ENCODE measurements around the gene COL4A4. TPM values are rescaled to one million over a fixed set of nuclear protein-coding genes. Genes with fewer than 3 reads are reported as not detected.
"Not testable (repeated sequence)": the region's sequence is repeated elsewhere in the genome, so short reads cannot be mapped to it uniquely, and the experiment has no call there.

The COL4A4 gene
- total RNA-seq, 2 experiments from 2014 or later, result 0.06 to 0.15 TPM

DNA sequence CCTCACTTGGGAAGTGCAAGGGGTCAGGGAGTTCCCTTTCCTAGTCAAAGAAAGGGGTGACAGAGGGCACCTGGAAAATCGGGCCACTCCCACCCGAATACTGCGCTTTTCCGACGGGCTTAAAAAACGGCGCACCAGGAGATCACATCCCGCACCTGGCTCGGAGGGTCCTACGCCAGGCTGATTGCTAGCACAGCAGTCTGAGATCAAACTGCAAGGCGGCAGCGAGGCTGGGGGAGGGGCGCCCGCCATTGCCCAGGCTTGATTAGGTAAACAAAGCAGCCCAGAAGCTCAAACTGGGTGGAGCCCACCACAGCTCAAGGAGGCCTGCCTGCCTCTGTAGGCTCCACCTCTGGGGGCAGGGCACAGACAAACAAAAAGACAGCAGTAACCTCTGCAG is 98.9 kb downstream of the COL4A4 start:
- H3K36me3 Mint-ChIP-seq (ENCODE audit: low read depth); CTCF ChIA-PET; H3K4me3 Mint-ChIP-seq; H3K4me1 Mint-ChIP-seq; H3K27ac Mint-ChIP-seq; H3K27me3 Mint-ChIP-seq; H3K9me3 Mint-ChIP-seq; POLR2A ChIA-PET; DNase-seq: not testable (repeated sequence)

DNA sequence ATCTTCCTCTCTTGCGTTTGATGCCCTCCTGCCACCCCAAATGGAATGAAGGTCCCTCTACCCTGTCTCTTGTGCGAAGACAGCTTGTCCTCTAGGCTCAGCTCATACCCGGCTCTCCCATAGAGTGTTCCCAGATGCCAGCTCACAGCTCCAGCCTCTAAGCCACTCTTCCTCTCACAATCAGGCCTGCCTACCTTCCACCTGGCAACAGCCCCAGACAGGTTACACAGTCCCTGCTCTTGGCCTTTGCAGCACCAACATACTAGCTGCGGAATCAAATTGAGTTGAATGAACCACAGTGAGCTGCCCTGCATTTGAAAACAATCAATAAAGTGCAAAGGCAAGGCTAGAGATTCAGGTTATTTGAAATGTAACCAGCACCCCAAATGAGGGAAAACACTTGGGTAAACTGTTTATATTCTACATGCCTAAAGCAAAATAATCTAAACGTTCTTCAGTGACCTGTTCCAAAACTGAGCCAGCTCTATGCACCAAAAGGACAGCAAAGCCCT is 105.1 kb downstream of the COL4A4 start:
- no peaks in the 10 kb centered on the region for H3K9me3 Mint-ChIP-seq

DNA sequence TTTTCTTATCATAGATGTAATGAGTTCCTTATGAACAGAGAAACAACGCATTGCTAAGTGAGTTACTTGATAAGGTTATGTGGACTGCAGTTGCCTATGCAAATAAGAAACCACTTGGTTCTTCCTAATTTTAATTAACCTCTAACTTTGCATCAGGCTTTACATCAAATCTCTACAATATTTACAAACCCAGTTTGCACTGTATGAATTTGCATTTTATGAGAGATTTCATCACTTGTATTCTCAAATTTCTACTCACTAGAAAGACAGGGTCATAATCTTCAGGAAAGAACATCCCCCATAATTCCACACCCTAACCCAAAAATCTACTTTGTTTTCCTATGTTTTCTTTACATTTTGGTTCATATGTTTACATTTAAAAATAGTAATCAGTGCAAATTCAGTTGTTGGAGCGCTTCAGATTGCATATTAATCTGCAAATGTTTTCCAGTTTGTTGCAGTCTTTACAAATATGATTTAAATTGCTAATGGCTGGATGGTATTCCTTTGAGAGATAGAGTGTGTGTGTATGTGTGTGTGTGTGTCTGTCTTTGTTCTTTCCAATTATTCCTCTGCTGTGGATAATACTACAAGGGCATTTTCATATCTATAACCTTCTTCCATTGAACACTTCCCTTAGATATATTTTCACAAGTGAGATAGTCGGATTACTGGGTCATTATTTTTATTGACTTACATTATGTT is 106.1 kb downstream of the COL4A4 start:
- POLR2A ChIA-PET, result no interaction called here
- Mint-ChIP-seq H3K27me3 (peaks cover 6% of the 10 kb centered on the region), H3K4me3 (no peak overlapping the region), H3K27ac (no peak overlapping the region), H3K9me3 (no peaks in the 10 kb centered on the region), H3K4me1 (no peaks in the 10 kb centered on the region), H3K36me3 (ENCODE audit: low read depth) (no peaks in the 10 kb centered on the region)
- CTCF ChIA-PET, result no interaction called here
- DNase-seq, result no peak

More for the DNA sequence above, 105.1 kb downstream of the COL4A4 start:
- DNase-seq, result no peak
- Mint-ChIP-seq H3K27ac (no peak overlapping the region), H3K27me3 (peaks cover 6% of the 10 kb centered on the region), H3K4me3 (no peak overlapping the region), H3K36me3 (ENCODE audit: low read depth) (no peaks in the 10 kb centered on the region), H3K4me1 (no peaks in the 10 kb centered on the region)
- CTCF ChIA-PET, result no interaction called here
- POLR2A ChIA-PET, result no interaction called here

DNA sequence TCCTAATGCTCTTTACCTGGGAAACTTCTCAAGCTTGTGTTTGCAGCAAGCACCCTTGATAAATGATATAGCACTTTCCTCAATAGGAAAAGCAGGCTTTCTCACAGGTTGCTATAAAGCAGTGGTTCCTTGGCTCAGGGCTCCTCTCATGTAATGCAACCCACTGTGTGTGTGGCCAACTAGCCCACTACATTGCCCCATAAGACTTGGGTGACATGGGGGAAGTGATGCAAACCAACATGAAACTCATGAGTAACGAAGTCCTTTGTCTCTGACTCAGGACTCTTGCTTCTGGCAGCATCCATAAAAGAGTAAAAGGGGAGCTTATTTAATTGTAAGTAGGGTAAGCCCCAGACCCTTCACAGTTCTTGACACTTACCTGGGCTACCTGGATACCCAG is 106.9 kb downstream of the COL4A4 start:
- peaks cover 8% of the 10 kb centered on the region for H3K27me3 Mint-ChIP-seq
- no peak overlapping the region for H3K27ac Mint-ChIP-seq
- no peak for DNase-seq
- ChIA-PET CTCF (no interaction called here), POLR2A (no interaction called here)
- H3K36me3 Mint-ChIP-seq (ENCODE audit: low read depth), result no peaks in the 10 kb centered on the region
- H3K9me3 Mint-ChIP-seq, result no peaks in the 10 kb centered on the region
- no peak overlapping the region for H3K4me3 Mint-ChIP-seq
- H3K4me1 Mint-ChIP-seq, result no peaks in the 10 kb centered on the region

DNA sequence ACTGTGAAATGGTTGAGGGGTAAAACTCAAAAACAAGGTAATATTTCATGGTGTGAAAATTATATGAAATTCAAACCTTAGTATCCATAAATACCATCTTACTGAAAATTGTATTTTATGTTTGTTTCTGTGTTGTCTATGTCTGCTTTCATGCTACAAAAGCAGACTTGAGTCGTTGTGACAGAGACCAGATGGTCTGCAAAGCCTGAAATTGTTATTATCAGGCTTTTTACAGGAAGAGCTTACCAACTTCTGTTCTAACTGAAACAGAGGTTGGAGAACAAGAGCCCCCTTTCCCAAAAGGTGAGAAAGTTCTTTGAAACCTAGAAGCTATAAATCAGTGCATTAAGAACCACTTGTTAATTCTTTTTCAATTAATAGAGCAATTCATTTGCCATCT is 110.0 kb downstream of the COL4A4 start:
- Mint-ChIP-seq H3K27me3 (peaks cover 8% of the 10 kb centered on the region), H3K27ac (no peak overlapping the region), H3K4me3 (no peak overlapping the region), H3K9me3 (no peaks in the 10 kb centered on the region), H3K36me3 (ENCODE audit: low read depth) (no peaks in the 10 kb centered on the region), H3K4me1 (no peaks in the 10 kb centered on the region)
- POLR2A ChIA-PET, result no interaction called here
- no peak for DNase-seq
- CTCF ChIA-PET, result no interaction called here

GRCh38 chr2:227052879-227053278 is 111.1 kb downstream of the COL4A4 start:
- Mint-ChIP-seq H3K27ac (no peak overlapping the region), H3K36me3 (ENCODE audit: low read depth) (no peaks in the 10 kb centered on the region), H3K4me3 (no peak overlapping the region), H3K9me3 (no peaks in the 10 kb centered on the region), H3K27me3 (peaks cover 2% of the 10 kb centered on the region), H3K4me1 (no peaks in the 10 kb centered on the region)
- ChIA-PET CTCF (no interaction called here), POLR2A (no interaction called here)
- DNase-seq, result no peak

- peaks cover 8% of the 10 kb centered on the region for H3K27me3 Mint-ChIP-seq
- no peaks in the 10 kb centered on the region for H3K9me3 Mint-ChIP-seq
- no peak overlapping the region for H3K4me3 Mint-ChIP-seq
- no peak overlapping the region for H3K27ac Mint-ChIP-seq
- H3K4me1 Mint-ChIP-seq, result no peaks in the 10 kb centered on the region
- no peak for DNase-seq
- no peaks in the 10 kb centered on the region for H3K36me3 Mint-ChIP-seq (ENCODE audit: low read depth)
- ChIA-PET POLR2A (no interaction called here), CTCF (no interaction called here)
Measured at GRCh38 chr2:227043981-227044380, 120.0 kb downstream of the COL4A4 start.

GRCh38 chr2:227038550-227039189 is 125.3 kb downstream of the COL4A4 start:
- ChIA-PET CTCF (no interaction called here), POLR2A (no interaction called here)
- no peak overlapping the region for H3K27ac Mint-ChIP-seq
- H3K27me3 Mint-ChIP-seq, result peaks cover 18% of the 10 kb centered on the region
- H3K4me1 Mint-ChIP-seq, result no peaks in the 10 kb centered on the region
- no peak overlapping the region for H3K4me3 Mint-ChIP-seq
- no peaks in the 10 kb centered on the region for H3K36me3 Mint-ChIP-seq (ENCODE audit: low read depth)
- no peaks in the 10 kb centered on the region for H3K9me3 Mint-ChIP-seq
- DNase-seq, result no peak

- Mint-ChIP-seq H3K4me1 (no peaks in the 10 kb centered on the region), H3K36me3 (ENCODE audit: low read depth) (no peaks in the 10 kb centered on the region), H3K27me3 (peaks cover 18% of the 10 kb centered on the region), H3K27ac (no peak overlapping the region), H3K4me3 (no peak overlapping the region), H3K9me3 (no peaks in the 10 kb centered on the region)
- DNase-seq, result no peak
- CTCF ChIA-PET, result no interaction called here
- POLR2A ChIA-PET, result no interaction called here
Measured at GRCh38 chr2:227036527-227036926, 127.5 kb downstream of the COL4A4 start.

DNA sequence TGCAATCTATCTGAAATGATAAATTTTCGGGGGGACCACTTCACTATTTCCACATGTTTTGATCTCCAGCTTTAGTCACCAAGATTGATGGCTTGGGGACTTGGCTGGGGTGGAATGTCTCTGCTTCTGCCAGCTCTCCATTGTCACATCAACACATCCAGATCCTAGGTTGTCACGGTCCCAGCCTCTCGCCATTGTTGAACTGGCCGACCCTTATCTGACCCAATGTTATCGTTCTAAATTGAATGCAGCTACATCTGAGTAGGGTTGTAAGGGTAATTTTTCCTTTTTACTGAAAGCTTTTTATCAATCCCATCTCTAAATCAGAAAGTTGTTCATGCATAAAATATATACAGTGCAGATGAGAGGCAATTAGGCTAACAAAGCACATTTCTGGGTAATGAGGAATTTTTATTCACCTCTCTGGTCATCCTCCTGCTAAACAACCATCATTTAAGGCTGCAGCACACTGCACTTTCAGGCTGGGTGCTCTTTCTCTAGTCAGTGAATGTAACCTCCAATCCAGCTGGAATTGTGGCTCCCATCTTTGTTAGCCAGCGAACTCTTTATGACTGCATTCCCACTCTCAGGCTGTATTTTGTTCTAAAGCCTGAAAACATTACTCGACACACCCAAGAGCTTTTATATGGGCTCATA is 128.2 kb downstream of the COL4A4 start:
- H3K27me3 Mint-ChIP-seq, result peaks cover 18% of the 10 kb centered on the region
- CTCF ChIA-PET, result no interaction called here
- H3K4me1 Mint-ChIP-seq, result no peaks in the 10 kb centered on the region
- no peak for DNase-seq
- H3K27ac Mint-ChIP-seq, result no peak overlapping the region
- H3K9me3 Mint-ChIP-seq, result no peaks in the 10 kb centered on the region
- POLR2A ChIA-PET, result no interaction called here
- H3K36me3 Mint-ChIP-seq (ENCODE audit: low read depth), result no peaks in the 10 kb centered on the region
- no peak overlapping the region for H3K4me3 Mint-ChIP-seq

DNA sequence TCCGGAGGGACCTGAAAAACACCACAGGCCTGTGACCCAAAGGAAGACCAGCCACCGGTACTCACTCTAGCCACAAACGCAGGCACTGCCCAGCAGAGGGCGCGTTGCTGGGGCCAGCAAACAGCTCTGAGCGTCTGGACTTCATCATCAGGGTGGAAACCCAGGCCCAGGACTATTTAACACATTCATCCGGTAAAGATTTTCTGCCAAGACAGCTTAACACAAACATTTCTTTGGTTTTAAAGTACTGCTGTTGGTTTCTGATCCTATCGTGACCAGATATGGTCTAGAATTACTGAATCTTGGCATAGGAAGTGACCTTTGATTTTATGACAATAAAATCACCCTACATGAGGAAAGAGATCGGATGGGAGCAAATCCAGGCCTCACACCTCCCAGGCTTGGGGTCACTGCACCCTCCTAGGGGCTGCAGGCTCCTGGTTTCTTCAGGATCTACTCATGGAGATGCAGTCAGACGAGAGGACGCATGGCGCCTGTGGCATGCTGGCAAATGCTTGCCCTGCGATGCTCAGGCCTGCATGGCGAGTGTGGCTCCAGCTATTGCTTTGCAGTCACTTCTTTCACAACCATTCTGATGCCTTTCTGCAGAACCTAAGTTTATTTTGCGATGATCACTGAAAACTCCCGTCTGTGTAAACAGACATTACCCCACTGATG is 130.4 kb downstream of the COL4A4 start:
- no peaks in the 10 kb centered on the region for H3K36me3 Mint-ChIP-seq (ENCODE audit: low read depth)
- CTCF ChIA-PET, result no interaction called here
- DNase-seq, result no peak
- no peaks in the 10 kb centered on the region for H3K9me3 Mint-ChIP-seq
- POLR2A ChIA-PET, result no interaction called here
- H3K4me1 Mint-ChIP-seq, result no peaks in the 10 kb centered on the region
- no peak overlapping the region for H3K4me3 Mint-ChIP-seq
- H3K27me3 Mint-ChIP-seq, result peaks cover 10% of the 10 kb centered on the region
- no peak overlapping the region for H3K27ac Mint-ChIP-seq

GRCh38 chr2:227031379-227031778 is 132.6 kb downstream of the COL4A4 start:
- Mint-ChIP-seq H3K27me3 (peaks cover 4% of the 10 kb centered on the region), H3K4me1 (no peaks in the 10 kb centered on the region), H3K4me3 (no peak overlapping the region), H3K36me3 (ENCODE audit: low read depth) (no peaks in the 10 kb centered on the region), H3K27ac (no peak overlapping the region), H3K9me3 (no peaks in the 10 kb centered on the region)
- ChIA-PET CTCF (no interaction called here), POLR2A (no interaction called here)
- DNase-seq, result no peak

DNA sequence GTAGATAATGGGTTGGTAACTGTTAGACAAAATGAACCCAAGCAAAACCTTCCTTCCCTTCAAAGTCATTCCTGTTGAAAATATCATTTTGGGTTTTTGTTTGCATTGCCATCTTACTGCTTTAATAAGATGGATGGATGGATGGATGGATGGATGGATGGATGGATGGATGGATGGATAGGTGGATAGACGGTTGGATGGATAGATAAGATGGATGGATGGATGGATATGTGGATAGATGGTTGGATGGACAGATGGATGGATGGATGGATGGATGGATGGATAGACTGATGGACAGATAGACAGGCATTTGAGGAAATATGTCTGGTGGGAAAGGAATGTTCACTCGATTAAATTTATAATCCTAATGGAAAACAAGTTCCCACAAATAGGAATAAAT is 133.2 kb downstream of the COL4A4 start:
- H3K9me3 Mint-ChIP-seq, result no peaks in the 10 kb centered on the region
- no peaks in the 10 kb centered on the region for H3K36me3 Mint-ChIP-seq (ENCODE audit: low read depth)
- no peak overlapping the region for H3K27ac Mint-ChIP-seq
- DNase-seq, result no peak
- CTCF ChIA-PET, result no interaction called here
- POLR2A ChIA-PET, result no interaction called here
- peaks cover 4% of the 10 kb centered on the region for H3K27me3 Mint-ChIP-seq
- H3K4me3 Mint-ChIP-seq, result no peak overlapping the region
- H3K4me1 Mint-ChIP-seq, result no peaks in the 10 kb centered on the region

Data from activated CD4-positive, alpha-beta T cell treated with anti-CD3 and anti-CD28 coated beads, Interleukin-2, amount 10 ng/mL, durations not matched to agents 7 days and 5 days (primary cell).